Muscle of arm (tissue), 12 donors: ENCODE data around the gene TES. TPM values are rescaled to one million over a fixed set of nuclear protein-coding genes. Genes with fewer than 3 reads are reported as not detected.

Source experiments
- DNase-seq: peaks from one replicate; pipeline ENCODE4 v3.0.0-alpha.2; 2013
- polyA plus RNA-seq, 12 donors: library from polyadenylated mRNA; unstranded; fragments of 120-200 nt; gene quantifications; one replicate each; pipeline ENCODE4 v1.2.1, GENCODE V29; 2013; ENCODE audit not compliant: insufficient read length in 12 of 12

TES gene
- polyA plus RNA-seq, 12 donors: 14.1 to 59.3 (median 19.7) TPM; not detected in 1

DNA sequence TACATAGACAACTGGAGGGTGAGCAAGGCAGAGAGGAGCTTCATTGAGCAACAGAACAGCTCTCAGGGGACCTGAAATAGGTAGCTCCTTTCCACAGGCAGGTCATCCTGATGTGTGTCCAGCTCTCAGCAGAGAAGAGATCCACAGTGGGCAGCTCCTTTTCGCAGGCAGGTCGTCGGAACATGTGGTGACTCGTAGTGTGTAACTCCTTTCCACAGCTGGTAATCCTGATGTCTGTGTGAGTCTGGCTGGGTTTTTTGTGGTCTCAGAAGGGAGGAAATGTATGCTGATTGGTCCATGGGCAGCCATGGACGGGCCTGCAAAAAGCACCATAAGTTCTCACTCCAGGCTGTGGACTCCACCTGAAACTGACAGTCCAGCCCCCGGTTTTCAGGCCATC lies 24.4 kb upstream of the TES start:
- DNase-seq: no peak

DNA sequence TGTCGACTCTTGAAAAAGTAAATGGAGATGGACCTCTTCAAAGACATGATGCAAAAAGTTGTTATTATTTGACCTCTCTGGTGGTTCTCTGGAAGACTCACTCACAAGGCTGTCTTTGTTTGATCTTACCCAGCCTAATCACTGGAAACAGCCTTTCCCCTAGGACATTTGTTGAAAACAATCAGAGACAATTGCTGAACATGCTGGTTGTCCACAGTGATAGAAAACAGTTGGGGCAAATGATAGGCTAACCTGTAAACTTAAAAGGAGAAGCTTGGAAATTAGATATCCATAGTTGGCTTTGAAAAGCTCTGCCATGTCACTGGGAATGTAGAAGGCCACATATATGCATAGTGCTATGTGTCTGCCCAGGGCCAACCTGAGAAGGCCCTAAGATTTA lies 22.9 kb upstream of the TES start:
- no peak for DNase-seq

DNA sequence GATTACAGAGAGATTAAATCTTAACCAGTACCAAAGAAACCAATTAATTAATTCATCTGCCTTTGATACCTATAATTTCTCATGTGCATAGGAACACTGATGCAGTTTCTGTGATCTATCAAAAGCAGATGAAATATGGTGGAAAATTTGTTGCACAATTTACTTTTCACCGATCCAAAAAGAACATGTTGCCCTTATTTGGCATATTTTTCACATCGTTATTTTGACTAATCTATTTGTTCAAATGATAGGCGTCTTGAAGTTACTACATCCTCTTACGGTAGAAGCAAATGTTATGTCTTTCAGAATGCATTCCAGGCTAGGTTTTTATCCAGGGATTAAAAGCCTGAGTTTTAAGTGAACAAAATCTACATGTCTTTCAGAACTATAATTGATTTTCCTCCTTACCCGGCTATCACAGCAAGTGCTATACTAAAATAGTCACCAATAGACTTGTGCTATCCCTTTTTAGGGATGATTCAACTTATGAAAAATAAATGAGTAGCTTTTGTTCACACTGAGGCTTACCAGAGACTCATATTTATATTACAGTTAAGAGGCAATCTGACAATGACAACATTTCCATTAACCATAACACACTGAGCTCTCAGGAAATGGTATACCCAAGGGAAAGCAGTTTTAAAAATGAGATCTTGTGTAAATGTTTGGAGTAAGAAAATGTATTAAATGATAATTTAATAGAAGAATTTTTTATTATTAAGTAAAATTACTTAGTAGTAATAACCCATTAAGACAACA lies 16.8 kb upstream of the TES start:
- DNase-seq: no peak

DNA sequence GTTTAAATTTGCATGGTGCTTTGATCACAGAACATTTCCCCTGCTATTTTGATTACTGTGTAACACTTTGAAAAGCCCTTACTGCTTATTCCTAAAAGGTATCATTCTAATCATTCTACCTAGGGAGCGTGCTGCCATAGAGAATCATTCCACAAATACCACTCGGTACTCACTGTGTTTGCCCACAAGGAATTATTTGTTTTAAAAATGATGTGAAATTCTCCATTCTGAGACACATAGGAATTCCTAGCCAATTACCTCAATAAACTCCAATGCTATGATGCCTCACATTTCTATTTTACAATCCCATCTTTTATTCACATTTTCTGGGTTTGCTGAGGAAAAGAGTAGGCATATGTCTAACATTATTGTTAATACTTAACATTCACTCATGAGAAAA lies 16.2 kb upstream of the TES start:
- DNase-seq: no peak

DNA sequence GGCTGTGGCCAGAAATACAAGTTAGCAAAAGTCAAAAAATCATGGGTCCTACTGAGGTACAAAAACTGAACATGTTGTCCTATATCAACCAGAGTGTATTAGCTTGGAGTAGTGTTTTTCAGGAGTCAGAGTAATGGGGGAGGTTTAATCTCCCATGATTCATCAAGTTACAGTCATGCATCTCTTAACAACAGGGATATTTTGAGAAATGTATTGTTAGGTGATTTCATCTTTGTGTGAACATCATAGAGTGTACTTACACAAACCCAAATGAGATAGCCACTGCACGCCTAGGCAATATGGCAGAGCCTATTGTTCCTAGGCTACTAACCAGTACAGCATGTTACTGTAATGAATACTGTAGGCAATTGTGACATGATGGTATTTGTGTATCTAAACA lies 14.9 kb upstream of the TES start:
- DNase-seq: no peak

DNA sequence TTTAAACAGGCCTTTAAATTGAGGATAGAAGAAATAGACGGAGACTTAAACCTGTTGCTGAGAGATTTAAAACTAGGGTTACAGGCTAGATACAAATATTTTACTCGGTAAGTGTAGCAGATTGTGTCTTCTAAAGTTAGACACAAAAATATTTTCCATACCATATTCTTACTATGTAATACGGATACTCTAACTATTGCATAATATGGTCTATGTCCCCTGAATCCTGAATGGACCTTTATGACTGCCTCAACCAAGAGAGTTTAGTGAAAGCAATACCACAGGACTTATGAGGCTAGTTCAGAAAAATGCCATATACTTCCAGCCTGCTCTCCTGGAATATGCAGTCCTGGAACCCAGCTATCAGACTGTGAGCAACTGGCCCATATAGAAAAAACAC lies 13.4 kb upstream of the TES start:
- DNase-seq: no peak

DNA sequence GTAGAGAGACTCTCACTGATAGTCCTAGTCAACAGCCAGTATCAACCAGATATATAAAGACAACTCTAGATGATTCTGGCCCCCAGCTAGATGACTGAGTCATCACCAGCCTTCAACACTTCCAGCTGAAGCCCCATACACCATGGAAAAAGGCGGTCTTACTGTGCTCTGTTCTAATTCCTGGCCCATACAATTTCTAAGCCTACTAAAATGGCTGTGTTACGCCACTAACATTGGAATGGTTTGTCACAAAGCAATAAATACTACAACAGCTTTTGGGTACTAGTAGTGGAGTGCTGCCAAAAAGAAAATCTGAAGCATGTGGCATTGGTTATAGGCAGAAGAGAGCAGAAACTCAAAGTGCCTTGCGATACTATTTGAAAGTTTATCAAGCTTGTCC lies 13.0 kb upstream of the TES start:
- no peak for DNase-seq

DNA sequence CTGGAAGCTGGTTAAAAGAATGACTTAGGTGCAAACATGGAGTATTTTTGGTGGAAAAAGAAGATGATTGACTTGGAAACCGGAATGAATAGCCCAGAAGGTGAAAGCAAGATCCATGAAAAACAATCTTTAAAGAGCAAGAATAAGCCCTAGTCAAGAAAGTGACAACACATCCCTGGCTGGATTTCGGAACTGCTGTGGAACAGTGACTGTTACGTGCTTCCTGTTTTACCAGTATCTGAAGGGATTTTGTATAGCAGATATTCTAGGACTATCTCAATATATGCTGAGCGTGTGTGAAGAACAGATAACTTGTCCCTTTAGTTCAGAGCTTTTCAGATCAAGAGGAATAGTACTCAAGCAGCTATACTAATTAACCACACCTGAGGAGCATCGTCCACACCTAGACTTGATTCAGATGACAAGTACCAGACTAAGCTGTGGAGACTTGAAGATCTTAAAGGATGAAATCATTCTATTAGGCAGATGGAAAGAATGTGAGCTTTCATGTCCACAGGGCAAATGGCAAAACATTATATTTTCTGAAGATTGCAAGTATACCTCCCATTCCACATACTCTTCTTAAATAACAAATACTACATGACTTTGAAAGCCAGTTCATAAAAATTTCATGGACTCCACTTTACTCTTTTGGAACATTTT lies 11.5 kb upstream of the TES start:
- no peak for DNase-seq

DNA sequence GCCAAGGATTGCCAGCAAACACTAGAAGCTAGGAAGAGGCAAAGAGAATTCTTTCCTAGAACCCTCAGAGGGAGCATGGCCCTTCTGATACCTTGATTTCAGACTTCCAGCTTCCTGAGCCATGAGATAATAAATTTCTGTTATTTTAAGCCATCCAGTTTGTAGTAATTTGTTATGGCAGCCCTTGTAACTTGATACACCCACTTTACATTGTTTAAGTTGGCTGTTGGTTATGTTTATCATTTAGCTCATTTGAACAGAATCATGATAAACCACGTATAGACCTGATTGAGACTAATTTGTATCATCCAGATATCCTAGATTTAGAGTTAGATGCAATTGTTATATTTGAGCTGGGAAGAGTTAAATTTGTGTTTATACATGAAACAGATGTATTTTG lies 9.4 kb upstream of the TES start:
- DNase-seq: no peak

DNA sequence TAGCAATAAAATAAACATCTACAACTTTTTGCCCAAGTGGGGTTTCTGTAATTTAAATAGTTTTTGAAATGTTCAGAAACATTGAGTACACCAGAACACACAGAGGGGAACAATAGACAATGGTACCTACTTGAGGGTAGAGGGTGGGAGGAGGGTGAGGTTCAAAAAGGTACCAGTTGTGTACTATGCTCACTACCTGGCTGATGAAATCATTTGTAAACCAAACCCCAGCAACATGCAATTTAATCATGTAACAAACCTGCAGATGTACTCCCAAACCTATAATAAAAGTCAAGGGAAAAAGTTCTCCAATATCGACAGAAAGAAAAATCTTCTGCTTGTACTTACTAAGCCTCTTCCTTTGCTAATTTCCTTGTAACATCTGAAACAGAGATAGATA lies 4.2 kb upstream of the TES start:
- no peak for DNase-seq

DNA sequence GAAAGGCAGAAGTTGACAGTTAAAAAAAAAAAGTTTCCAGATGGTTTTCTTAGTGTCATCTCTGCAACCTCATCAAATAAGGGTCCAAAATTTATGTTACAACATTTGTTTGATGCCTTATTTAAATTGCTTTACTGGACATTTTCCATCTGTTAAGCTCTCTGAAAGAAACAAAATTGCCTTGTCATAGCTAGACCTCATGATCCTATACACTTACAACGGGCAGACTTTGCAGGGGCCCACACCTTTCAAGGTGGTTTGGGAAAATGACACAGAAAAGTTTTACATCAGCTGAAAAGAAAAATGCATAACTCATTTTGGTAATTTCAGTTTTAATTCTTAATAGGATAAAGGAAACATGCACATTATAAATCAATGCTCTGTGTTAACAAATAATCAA lies 1.4 kb upstream of the TES start:
- no peak for DNase-seq

DNA sequence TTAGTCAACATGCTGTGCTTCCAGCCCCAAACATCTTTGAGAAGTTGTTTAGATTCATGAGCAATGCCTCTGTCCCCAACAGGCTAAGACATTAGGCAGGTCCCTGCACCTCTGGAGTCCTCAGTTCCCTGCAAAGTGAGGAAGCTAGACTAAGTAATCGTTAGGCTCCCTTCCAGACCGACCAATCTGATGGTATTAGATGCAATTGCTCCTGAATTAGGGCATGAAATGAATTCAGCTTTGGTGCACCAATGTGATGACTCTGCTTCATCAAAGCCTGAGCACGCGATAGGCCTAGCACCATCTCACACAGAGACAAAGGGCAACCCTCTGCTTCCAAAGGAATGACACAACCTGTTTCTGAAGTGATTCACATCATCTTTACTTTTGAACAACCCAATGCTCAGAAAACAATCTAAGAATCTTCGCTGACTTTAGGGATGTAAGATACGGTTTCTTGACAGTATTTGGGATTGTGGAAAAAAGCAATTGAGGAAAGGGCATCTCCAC lies 723 bp upstream of the TES start:
- DNase-seq: no peak

DNA sequence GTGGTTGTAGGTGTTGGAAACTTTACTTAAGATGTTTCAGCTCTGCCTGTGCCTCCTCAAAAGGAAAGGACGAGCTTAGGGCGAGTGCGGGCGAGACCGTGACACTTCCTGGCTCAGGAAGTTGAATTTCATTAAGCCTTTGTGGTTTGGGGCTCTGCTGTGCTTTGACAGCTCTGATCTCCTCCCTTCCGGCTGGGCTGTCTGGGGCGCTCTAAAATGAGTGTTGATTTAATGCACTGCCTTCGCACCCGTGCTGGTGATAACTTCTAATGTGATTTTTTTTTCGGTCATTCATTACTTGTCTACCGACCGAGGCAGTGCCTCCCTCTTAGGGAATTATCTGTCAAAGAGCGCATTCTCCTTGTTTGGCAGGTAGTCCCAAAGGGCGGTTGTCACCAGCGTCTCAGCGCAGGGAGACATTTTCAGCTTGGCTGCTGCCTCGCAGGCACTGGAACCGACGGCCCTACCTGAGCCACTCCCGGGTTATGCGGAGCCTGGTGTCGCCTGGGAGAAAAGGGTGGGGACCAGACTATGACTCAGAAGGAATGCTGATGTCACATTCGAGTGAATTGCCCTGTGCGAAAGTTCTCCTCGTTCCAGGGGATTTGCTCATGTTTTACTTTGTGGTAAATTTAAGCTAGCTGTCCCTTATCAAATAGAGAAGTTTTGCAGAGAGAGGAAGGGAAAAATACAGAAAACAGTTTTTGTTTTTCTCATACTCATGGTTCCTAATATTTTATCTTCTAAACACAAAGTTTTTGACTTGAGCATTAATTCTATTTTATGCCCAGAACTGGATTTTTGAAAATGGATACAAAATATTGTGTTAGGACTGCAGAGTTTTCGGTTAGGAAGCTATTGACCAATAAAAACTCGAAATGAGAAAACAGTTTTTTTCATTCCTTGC lies 920 bp downstream of the TES start:
- DNase-seq: peak; percentile 80

DNA sequence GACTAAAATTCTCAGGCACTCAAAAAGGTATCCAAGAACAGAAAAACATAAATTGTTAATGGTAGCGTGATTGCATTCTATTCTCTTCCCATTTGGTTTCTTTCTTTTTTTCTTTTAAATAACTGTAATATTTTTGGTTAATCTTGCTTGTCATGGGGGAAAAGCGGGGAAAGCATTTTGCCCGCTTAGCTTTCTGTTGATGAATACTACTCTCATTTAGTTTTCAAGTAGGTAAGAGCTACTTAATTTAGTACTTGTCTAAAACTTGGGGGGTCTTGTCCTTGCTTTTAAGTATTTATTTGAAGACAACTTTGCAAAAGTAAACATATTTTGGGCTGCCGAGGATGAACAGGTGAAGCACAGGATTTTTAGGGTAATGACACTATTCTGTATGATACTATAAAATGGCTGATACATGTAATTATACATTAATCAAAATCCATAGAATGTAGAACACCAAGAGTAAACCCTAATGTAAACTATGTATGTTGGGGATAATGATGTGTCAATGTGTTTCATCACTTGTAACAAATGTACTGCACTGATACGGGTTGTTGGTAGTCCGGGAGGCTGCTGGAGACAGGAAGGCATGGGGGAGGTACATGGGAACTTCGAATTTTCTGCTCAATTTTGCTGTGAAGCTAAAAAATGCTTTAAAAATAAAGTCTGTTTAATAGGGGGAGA lies 1.7 kb downstream of the TES start:
- DNase-seq: no peak

DNA sequence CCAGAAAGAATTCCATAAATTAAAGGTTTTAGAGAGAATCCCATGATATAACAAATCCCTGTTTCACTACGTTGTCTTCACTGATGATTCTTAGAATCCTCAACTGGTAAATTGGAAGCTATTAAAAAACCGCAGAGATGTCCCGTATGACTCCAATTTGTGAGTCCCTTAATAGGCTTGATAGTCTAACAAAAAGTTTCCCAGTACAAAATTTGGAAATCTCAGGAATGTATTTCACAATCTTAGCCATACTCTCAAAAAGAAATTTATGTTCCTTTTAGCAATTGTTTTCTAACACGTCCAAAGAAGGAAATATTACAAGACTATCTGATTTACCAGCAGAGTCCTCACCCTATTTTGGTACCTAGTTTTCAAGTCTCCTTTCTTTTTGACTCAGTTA lies 2.5 kb downstream of the TES start:
- no peak for DNase-seq

DNA sequence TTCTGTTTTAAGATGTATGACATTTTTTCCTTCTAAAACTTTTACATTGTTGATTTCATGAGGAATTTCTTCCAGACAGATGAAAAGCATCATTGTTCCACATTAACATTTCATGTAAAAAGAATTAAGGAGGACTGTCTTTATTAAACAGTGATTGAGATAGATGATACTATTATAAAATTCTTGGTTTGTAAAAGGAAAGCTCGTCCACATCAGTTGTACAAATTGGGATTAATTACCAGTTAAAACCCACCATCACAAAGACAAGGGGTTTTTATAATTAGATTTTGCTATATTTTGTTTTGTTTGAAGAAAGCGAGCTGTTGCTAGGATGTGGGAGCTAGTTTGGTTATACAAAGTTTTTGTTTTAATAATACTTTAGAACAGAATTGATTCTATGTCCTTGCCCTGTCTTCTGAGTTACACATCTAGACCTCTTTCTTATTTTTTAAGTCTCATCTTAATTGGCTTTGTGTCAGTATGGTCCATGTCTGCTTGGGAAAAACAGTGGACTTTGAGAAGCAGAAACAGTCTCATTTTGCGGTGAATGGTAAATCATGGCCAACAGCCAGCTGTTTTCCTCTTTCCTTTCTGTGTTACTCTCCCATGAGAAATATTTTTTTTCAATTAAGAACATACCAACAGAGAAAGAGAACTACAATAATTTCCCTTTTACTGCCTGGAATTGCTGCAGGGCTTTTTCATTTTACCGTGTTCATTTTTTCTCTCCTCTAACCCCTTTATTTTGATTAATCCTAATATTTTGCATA lies 3.2 kb downstream of the TES start:
- DNase-seq: peak; percentile 73

DNA sequence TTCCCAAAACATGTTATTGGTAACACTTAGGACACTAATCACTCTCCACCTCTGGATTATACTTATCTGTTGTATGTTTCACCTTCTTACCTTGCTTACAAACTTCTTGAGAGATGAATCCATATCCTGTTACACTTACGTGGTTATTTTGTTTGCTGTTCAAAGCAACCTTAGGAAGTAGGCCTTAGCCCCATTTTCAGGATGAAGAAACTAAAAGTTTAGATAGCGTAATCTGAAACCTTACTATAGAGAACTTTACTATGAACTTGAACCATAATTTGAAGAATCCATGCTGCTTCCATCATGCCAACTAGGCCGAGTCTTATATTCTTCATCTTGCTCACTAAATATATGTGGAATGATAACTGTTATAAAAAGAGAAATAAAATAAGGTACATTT lies 4.6 kb downstream of the TES start:
- no peak for DNase-seq

DNA sequence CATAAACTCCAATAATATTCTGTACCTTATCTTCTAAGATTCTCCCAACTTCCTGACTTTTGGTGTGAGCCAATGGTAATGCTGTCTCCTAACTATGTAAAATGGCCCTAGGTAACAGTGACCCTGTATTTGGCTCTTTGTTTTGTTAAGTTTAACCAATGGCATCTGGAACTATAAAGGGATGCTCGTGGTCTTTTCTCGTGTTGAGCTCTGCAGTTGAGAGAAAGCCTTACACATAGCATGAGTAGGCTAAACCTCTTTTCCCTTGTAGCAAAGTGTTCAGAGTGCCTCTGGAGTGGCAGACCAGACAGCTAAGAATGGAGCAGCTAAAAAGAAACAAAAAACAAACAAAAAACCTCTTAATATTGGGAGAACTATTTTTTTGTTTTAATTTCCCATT lies 5.2 kb downstream of the TES start:
- DNase-seq: no peak

DNA sequence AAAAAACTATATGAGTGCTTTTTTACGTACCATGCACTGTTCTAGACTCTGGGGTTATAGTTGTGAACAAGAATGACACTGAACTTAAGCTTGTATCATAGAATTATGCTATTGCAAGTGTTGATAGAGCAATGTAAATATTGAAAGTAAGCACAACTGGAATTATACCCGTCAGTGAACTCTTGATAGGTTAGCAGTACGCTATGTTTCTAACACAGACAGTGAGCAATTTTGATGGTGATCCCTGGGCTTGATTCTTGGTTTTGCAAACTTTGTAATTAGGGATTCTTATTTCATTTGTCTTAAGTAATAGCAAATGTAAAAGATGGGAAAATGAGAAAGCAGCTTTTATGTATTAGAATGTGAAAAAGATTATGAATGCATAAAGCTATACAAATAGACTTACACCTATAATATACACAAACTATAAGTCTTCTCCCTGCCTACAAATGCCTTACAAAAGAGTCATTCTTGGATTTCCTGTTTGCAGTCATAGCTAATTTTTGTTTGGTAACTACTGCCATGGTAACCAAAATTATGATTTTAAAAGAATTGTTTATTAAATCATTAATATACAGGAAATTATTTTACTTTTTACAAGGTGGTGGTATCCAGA lies 6.7 kb downstream of the TES start:
- DNase-seq: no peak

DNA sequence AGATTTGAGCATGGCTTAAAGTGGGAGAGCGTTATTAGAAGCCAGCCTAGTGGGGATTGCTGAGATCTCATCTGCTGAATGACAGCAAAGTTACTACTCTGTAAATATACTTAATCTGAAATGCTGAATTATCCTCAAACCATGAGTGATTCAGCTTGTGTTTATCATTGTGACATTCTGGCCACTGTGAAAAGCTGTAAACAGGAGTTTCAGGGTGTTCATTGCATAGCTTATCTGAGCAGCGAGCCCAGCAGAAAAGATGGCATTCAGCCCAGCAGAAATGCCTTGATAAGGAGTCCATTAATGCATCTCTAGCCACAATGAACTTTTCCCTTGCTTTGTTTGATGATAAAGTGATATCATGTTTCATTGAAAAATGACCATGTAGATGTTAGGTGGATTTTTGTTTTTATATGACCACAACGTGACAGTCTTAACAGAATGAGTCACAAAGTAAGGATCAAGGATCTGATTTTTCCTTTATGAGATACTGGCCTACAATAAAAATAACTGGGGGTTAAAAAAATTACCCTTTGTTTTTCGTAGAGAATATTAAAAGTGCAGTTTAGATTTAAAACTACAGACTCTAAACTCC lies 7.8 kb downstream of the TES start:
- DNase-seq: no peak
